ENCODE data around the gene TTYH3.

- TF ChIP-seq CTCF (IDR thresholded peaks at IDR 0.05) (no peak), POLR2A (IDR thresholded peaks at IDR 0.05) (no peak)
These were observed 15.9 kb downstream of the TTYH3 start for GRCh38 chr7:2647594-2648172.

All from uterus (tissue), 2 donors.